ENCODE results near the gene MRPS27.

DNA sequence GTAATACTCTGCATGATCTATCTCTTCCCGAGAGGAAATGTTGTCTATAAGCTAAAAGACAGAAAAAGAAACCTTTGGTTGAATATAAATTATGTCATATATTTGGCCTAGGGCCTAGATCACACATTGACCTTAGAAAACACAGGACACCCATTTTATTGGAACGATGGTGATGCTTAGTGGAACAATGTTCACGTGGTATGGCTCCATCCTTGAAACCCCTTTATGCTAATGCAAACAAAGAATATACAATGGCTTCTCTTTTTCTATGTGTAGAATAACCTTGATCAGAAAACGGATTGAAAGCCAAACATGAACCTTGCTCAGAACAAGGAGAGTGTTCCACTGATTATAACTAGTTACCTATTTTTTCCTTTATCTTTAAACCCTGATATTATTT is 24.5 kb downstream of the MRPS27 start:
- TF ChIP-seq, protein P1, sequence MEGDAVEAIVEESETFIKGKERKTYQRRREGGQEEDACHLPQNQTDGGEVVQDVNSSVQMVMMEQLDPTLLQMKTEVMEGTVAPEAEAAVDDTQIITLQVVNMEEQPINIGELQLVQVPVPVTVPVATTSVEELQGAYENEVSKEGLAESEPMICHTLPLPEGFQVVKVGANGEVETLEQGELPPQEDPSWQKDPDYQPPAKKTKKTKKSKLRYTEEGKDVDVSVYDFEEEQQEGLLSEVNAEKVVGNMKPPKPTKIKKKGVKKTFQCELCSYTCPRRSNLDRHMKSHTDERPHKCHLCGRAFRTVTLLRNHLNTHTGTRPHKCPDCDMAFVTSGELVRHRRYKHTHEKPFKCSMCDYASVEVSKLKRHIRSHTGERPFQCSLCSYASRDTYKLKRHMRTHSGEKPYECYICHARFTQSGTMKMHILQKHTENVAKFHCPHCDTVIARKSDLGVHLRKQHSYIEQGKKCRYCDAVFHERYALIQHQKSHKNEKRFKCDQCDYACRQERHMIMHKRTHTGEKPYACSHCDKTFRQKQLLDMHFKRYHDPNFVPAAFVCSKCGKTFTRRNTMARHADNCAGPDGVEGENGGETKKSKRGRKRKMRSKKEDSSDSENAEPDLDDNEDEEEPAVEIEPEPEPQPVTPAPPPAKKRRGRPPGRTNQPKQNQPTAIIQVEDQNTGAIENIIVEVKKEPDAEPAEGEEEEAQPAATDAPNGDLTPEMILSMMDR (IDR thresholded peaks at IDR 0.05; ENCODE audit: insufficient read depth, low read length): no peak
- TF ChIP-seq POLR2AphosphoS5 (IDR thresholded peaks at IDR 0.05; ENCODE audit: low read depth): no peak
- no peak for TF ChIP-seq SPI1 (IDR thresholded peaks at IDR 0.05; ENCODE audit: borderline replicate concordance, low read depth)
- TF ChIP-seq, protein P2, sequence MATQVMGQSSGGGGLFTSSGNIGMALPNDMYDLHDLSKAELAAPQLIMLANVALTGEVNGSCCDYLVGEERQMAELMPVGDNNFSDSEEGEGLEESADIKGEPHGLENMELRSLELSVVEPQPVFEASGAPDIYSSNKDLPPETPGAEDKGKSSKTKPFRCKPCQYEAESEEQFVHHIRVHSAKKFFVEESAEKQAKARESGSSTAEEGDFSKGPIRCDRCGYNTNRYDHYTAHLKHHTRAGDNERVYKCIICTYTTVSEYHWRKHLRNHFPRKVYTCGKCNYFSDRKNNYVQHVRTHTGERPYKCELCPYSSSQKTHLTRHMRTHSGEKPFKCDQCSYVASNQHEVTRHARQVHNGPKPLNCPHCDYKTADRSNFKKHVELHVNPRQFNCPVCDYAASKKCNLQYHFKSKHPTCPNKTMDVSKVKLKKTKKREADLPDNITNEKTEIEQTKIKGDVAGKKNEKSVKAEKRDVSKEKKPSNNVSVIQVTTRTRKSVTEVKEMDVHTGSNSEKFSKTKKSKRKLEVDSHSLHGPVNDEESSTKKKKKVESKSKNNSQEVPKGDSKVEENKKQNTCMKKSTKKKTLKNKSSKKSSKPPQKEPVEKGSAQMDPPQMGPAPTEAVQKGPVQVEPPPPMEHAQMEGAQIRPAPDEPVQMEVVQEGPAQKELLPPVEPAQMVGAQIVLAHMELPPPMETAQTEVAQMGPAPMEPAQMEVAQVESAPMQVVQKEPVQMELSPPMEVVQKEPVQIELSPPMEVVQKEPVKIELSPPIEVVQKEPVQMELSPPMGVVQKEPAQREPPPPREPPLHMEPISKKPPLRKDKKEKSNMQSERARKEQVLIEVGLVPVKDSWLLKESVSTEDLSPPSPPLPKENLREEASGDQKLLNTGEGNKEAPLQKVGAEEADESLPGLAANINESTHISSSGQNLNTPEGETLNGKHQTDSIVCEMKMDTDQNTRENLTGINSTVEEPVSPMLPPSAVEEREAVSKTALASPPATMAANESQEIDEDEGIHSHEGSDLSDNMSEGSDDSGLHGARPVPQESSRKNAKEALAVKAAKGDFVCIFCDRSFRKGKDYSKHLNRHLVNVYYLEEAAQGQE (IDR thresholded peaks at IDR 0.05; ENCODE audit: insufficient replicate concordance, low read depth): no peak
